SU-DHL-6 (cell line): Measurements from ENCODE around the gene EYS.

Experiments used
- H2AFZ ChIP-seq: fragments of 200-600 bp; sonication (generic); 2 replicates; pipeline ENCODE4 v1.6.1; 2014; ENCODE audit warnings: low read depth, mild to moderate bottlenecking, moderate library complexity, mixed read lengths, antibody characterized with exemption, low read length; ENCODE audit not compliant: severe bottlenecking
- H3F3A ChIP-seq: fragments of 200-600 bp; shearing (Covaris generic); 2 replicates; pipeline ENCODE4 v1.6.0; 2016; ENCODE audit warnings: antibody characterized with exemption, mild to moderate bottlenecking; ENCODE audit not compliant: insufficient read depth
- H3K27ac ChIP-seq: fragments of 200-600 bp; sonication (generic); 2 replicates; pipeline ENCODE4 v1.5.1; 2016; ENCODE audit warnings: low read depth, mild to moderate bottlenecking, low read length, moderate library complexity, mixed read lengths
- H3K27me3 ChIP-seq: fragments of 200-600 bp; sonication (generic), shearing (Covaris generic); 2 replicates; pipeline ENCODE4 v1.6.0; 2014; ENCODE audit warnings: mild to moderate bottlenecking, low read length
- H3K36me3 ChIP-seq: fragments of 200-600 bp; sonication (generic); 2 replicates; pipeline ENCODE4 v1.6.1; 2014; ENCODE audit warnings: mild to moderate bottlenecking, low read length, mixed read lengths
- H3K4me2 ChIP-seq: fragments of 300-600, 200-600 bp; shearing (Covaris generic), sonication (generic); 2 replicates; pipeline ENCODE4 v1.6.0; 2014; ENCODE audit warnings: low read length, low read depth, mild to moderate bottlenecking; ENCODE audit not compliant: poor library complexity, severe bottlenecking
- H3K4me3 ChIP-seq: fragments of 200-600 bp; sonication (generic); 2 replicates; pipeline ENCODE4 v1.5.1; 2014; ENCODE audit warnings: antibody characterized with exemption, low read length, mild to moderate bottlenecking, mixed read lengths; ENCODE audit not compliant: insufficient read depth, poor library complexity, severe bottlenecking
- H3K79me2 ChIP-seq: fragments of 200-600 bp; sonication (generic); 2 replicates; pipeline ENCODE4 v1.6.1; 2014; ENCODE audit warnings: mild to moderate bottlenecking, low read length, moderate library complexity; ENCODE audit not compliant: insufficient read depth
- H3K9ac ChIP-seq: fragments of 200-600 bp; sonication (generic); 2 replicates; pipeline ENCODE4 v1.7.0; 2014; ENCODE audit warnings: mild to moderate bottlenecking, low read length
- H3K9me2 ChIP-seq: fragments of 200-600 bp; sonication (generic); replicated peaks from 2 replicates; pipeline ENCODE4 v1.6.1; 2014; ENCODE audit warnings: low read length; ENCODE audit not compliant: insufficient read depth
- H3K9me3 ChIP-seq: fragments of 200-600 bp; sonication (generic); 2 replicates; pipeline ENCODE4 v1.6.1; 2014; ENCODE audit warnings: low read length, mixed read lengths; ENCODE audit not compliant: insufficient read depth
- H4K20me1 ChIP-seq: fragments of 200-600 bp; sonication (generic); 2 replicates; pipeline ENCODE4 v1.6.1; 2014; ENCODE audit warnings: low read depth, mild to moderate bottlenecking, antibody characterized with exemption, low read length, moderate library complexity, mixed read lengths
- CTCF ChIP-seq: fragments of 200-600 bp; sonication (generic); IDR thresholded peaks from one replicate; pipeline ENCODE4 v1.5.1; 2017; ENCODE audit warnings: antibody characterized with exemption, mild to moderate bottlenecking, low read length, moderate library complexity; ENCODE audit not compliant: insufficient read depth, poor library complexity, severe bottlenecking
- EZH2phosphoT487 ChIP-seq: fragments of 200-600 bp; sonication (generic), shearing (Covaris generic); conservative IDR thresholded peaks from 2 replicates; pipeline ENCODE4 v1.6.1; 2018; ENCODE audit warnings: mild to moderate bottlenecking, antibody characterized with exemption, low read length, moderate library complexity, mixed read lengths

Gene EYS

GRCh38 chr6:64973142-64973541 lies 733.9 kb downstream of the EYS start:
- no peaks in the 10 kb centered on the region for H3F3A ChIP-seq
- no peak overlapping the region for H3K27ac ChIP-seq
- no peaks in the 10 kb centered on the region for H3K9me3 ChIP-seq

GRCh38 chr6:64969139-64969538 lies 737.9 kb downstream of the EYS start:
- Histone ChIP-seq H3K27ac (no peak overlapping the region), H3K9me2 (no peaks in the 10 kb centered on the region), H3K4me2 (no peak overlapping the region), H3K79me2 (no peaks in the 10 kb centered on the region), H3F3A (no peaks in the 10 kb centered on the region), H3K9me3 (no peaks in the 10 kb centered on the region), H3K9ac (no peak overlapping the region), H3K4me3 (no peak overlapping the region), H4K20me1 (no peaks in the 10 kb centered on the region), H3K36me3 (no peaks in the 10 kb centered on the region), H3K27me3 (no peaks in the 10 kb centered on the region), H2AFZ (no peak overlapping the region)
- TF ChIP-seq CTCF = no peak
- TF ChIP-seq EZH2phosphoT487 = no peak

More at GRCh38 chr6:64973142-64973541, 733.9 kb downstream of the EYS start:
- H3K4me3 ChIP-seq = no peak overlapping the region
- H3K9me2 ChIP-seq = no peaks in the 10 kb centered on the region
- H2AFZ ChIP-seq = no peak overlapping the region
- H3K36me3 ChIP-seq = no peaks in the 10 kb centered on the region
- H4K20me1 ChIP-seq = no peaks in the 10 kb centered on the region
- H3K79me2 ChIP-seq = no peaks in the 10 kb centered on the region
- H3K4me2 ChIP-seq = no peak overlapping the region
- H3K27me3 ChIP-seq = no peaks in the 10 kb centered on the region
- no peak overlapping the region for H3K9ac ChIP-seq
- TF ChIP-seq EZH2phosphoT487 (no peak), CTCF (no peak)

- H3F3A ChIP-seq = no peaks in the 10 kb centered on the region
- no peak overlapping the region for H2AFZ ChIP-seq
- no peaks in the 10 kb centered on the region for H3K9me3 ChIP-seq
- H3K36me3 ChIP-seq = no peaks in the 10 kb centered on the region
- H4K20me1 ChIP-seq = no peaks in the 10 kb centered on the region
- no peak overlapping the region for H3K4me3 ChIP-seq
- H3K9ac ChIP-seq = no peak overlapping the region
- H3K79me2 ChIP-seq = no peaks in the 10 kb centered on the region
- H3K9me2 ChIP-seq = no peaks in the 10 kb centered on the region
- TF ChIP-seq CTCF (no peak), EZH2phosphoT487 (no peak)
- no peaks in the 10 kb centered on the region for H3K27me3 ChIP-seq
- H3K4me2 ChIP-seq = no peak overlapping the region
- no peak overlapping the region for H3K27ac ChIP-seq
Measured at GRCh38 chr6:64955435-64955848, 751.6 kb downstream of the EYS start.
